Thyroid gland (tissue), 4 donors: ENCODE data around the gene SGSH. TPM values are rescaled to one million over a fixed set of nuclear protein-coding genes. Genes with fewer than 3 reads are reported as not detected.
"Not testable (repeated sequence)": the region's sequence is repeated elsewhere in the genome, so short reads cannot be mapped to it uniquely, and the experiment has no call there.

Experiments
- DNase-seq, 2 donors: peaks; one replicate each; pipeline ENCODE4 v3.0.0-alpha.2; 2019
- H3K27ac ChIP-seq, 3 donors: fragments of 200-600 bp; sonication (generic); 1 replicate in 2 of 3; 2 replicates in 1 of 3; pipeline ENCODE4 v1.5.1; 2016 to 2019; ENCODE audit warnings: mild to moderate bottlenecking in 1 of 3, moderate library complexity in 1 of 3
- H3K27me3 ChIP-seq: fragments of 200-600 bp; sonication (generic); one replicate; pipeline ENCODE4 v1.5.1; 2019
- H3K36me3 ChIP-seq, 2 donors: fragments of 200-600 bp; sonication (generic); one replicate each; pipeline ENCODE4 v1.5.1; 2016 to 2019
- H3K4me1 ChIP-seq, 2 donors: fragments of 200-600 bp; sonication (generic); one replicate each; pipeline ENCODE4 v1.5.1; 2017 to 2019
- H3K4me3 ChIP-seq, 3 donors: fragments of 200-600 bp; sonication (generic); replicated peaks in 1 of 3; 1 replicate in 2 of 3; 2 replicates in 1 of 3; pipeline ENCODE4 v1.5.1; 2016; ENCODE audit warnings: mild to moderate bottlenecking in 1 of 3
- H3K9me3 ChIP-seq: fragments of 200-600 bp; sonication (generic); one replicate; pipeline ENCODE4 v1.5.1; 2017
- POLR2A ChIP-seq, 2 donors: fragments of 450-650 bp; IDR thresholded peaks; one replicate each; pipeline ENCODE4 v1.6.1; 2017; ENCODE audit warnings: antibody characterized with exemption in 2 of 2, mild to moderate bottlenecking in 2 of 2, moderate library complexity in 1 of 2
- WGBS, 2 donors: methylation state at CpG; one replicate each; pipeline ENCODE4 v1.1.5; 2017; 5-methylcytosine and 5-hydroxymethylcytosine counted together
- intact Hi-C: fragments of 100-400 bp; cut with DNase I; formaldehyde crosslinking; loops from one replicate; pipeline ENCODE4 v1.15.1; 2023
- total RNA-seq, 4 donors: library from RNA; depleted of rRNA; stranded (reverse); fragments of >200 nt; gene quantifications; one replicate each; pipeline ENCODE4 v1.2.3, GENCODE V29; 2016
- TF ChIP-seq, protein P1 (sequence below), 6 experiments: fragments of 200-600 bp in 3 of 6; fragments of 450-650 bp in 3 of 6; sonication (generic) in 3 of 6; IDR thresholded peaks; one replicate each; pipeline ENCODE4 v1.5.1; 2016 to 2019; ENCODE audit warnings: antibody characterized with exemption in 6 of 6, mild to moderate bottlenecking in 2 of 6, inconsistent platforms in 1 of 6, moderate library complexity in 1 of 6

Gene SGSH
- total RNA-seq, 4 donors from 2014 or later: 31.8 to 48.5 (median 38.2) TPM

DNA sequence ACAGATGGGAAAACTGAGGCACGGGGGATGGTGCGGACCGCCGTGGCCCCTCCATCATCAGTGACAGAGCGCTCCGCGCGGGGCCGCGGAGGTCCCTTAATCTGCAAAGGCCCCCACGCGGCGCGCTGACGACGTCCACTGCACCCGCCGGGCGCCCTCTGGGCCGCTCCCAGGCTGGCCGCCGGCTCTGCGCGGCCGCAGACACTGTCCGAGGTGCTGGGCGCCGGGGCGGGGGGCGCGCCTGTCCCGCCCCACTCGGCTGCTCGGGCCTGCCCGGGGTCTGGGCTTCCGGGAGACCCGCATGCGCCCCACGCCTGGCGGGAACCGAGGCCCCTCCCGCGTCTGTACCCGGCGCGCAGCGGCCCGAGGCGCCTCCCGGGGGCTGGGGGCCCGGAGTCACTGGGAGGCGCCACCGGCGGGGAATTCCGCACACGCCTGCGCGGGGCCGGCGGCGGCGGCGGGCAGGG is 40.0 kb upstream of the SGSH start:
- WGBS, 2 donors: 1 to 6% methylated on average over 9 to 10 of the region's 63 CpGs

DNA sequence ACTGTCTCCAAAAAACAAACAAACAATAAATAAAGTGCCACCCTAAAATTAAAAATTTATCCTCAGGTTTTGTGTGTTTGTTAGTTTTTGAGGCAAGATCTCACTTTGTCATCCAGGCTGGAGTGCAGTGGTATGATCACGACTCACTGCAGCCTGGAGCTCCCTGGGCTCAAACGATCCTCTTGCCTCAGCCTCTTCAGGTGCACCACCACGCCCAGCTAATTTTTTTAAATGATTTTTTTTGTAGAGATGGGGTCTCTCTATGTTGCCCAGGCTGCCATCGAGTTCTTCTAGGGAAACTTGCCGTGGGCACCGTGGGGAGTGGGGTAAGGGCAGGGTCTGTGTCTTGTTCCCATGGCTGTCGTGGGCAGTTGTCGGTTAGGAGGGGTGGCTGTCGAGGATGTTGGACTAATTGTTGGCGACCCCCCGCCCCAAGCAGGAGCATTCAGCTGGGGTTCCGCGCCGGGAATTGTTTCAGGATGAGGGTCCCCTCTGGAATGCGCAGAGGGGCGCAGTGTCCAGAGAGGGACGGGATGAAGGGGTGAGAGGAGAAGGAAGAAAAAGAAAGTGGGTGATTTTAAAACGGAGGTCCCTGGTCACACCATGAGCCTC is 39.4 kb upstream of the SGSH start:
- peak overlapping the region in 2 of 3 donors; percentile 32 to 47 for H3K4me3 ChIP-seq
- H3K36me3 ChIP-seq: peaks cover 0 to 4% of the 10 kb centered on the region in 2 donors
- peaks cover 35 to 60% of the 10 kb centered on the region in 2 donors for H3K4me1 ChIP-seq
- no peaks in the 10 kb centered on the region for H3K27me3 ChIP-seq
- no peaks in the 10 kb centered on the region for H3K9me3 ChIP-seq
- DNase-seq: peak; percentile 33 to 39
- TF ChIP-seq, protein P1, sequence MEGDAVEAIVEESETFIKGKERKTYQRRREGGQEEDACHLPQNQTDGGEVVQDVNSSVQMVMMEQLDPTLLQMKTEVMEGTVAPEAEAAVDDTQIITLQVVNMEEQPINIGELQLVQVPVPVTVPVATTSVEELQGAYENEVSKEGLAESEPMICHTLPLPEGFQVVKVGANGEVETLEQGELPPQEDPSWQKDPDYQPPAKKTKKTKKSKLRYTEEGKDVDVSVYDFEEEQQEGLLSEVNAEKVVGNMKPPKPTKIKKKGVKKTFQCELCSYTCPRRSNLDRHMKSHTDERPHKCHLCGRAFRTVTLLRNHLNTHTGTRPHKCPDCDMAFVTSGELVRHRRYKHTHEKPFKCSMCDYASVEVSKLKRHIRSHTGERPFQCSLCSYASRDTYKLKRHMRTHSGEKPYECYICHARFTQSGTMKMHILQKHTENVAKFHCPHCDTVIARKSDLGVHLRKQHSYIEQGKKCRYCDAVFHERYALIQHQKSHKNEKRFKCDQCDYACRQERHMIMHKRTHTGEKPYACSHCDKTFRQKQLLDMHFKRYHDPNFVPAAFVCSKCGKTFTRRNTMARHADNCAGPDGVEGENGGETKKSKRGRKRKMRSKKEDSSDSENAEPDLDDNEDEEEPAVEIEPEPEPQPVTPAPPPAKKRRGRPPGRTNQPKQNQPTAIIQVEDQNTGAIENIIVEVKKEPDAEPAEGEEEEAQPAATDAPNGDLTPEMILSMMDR (IDR thresholded peaks at IDR 0.05): no peak
- TF ChIP-seq POLR2A (IDR thresholded peaks at IDR 0.05): no peak
- H3K27ac ChIP-seq: peak overlapping the region; percentile 67 to 94 (median 92)
- 51 to 54% methylated on average over 18 of the region's 18 CpGs for WGBS, 2 donors
- intact Hi-C loops: loop anchor here (5.0 kb wide), 1 partner anchor 37 kb away; the partner anchor contains the start of genes SGSH and SLC26A11

More for the DNA sequence above, 40.0 kb upstream of the SGSH start:
- intact Hi-C loops: loop anchor here (5.0 kb wide), 1 partner anchor 38 kb away; the partner anchor contains the start of genes SGSH and SLC26A11
- TF ChIP-seq, protein P1 (IDR thresholded peaks at IDR 0.05): no peak
- peak; percentile 8 to 70 for TF ChIP-seq POLR2A (IDR thresholded peaks at IDR 0.05)
- H3K4me1 ChIP-seq: peaks cover 32 to 58% of the 10 kb centered on the region in 2 donors
- peak overlapping the region; percentile 67 to 94 (median 92) for H3K27ac ChIP-seq
- H3K27me3 ChIP-seq: no peaks in the 10 kb centered on the region
- H3K9me3 ChIP-seq: no peaks in the 10 kb centered on the region
- H3K36me3 ChIP-seq: peaks cover 0 to 4% of the 10 kb centered on the region in 2 donors
- peak; percentile 84 to 85 for DNase-seq
- peak overlapping the region in 2 of 3 donors; percentile 32 to 47 for H3K4me3 ChIP-seq

DNA sequence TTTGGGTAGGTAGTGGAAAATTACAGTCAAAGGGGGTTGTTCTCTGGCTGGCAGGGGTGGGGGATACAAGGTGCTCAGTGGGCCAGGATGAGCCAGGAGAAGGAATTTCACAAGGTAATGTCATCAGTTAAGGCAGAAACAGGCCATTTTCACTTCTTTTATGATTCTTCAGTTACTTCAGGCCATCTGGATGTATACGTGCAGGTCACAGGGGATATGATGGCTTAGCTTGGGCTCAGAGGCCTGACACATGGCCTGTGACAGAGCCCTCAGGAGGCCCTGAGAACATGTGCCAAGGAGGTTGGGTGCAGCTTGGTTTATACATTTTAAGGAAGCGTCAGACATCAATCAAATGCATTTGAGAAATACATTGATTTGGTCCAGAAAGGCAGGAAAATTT is 38.2 kb upstream of the SGSH start:
- H3K27ac ChIP-seq: peak overlapping the region in 2 of 3 donors; percentile 48 to 94

DNA sequence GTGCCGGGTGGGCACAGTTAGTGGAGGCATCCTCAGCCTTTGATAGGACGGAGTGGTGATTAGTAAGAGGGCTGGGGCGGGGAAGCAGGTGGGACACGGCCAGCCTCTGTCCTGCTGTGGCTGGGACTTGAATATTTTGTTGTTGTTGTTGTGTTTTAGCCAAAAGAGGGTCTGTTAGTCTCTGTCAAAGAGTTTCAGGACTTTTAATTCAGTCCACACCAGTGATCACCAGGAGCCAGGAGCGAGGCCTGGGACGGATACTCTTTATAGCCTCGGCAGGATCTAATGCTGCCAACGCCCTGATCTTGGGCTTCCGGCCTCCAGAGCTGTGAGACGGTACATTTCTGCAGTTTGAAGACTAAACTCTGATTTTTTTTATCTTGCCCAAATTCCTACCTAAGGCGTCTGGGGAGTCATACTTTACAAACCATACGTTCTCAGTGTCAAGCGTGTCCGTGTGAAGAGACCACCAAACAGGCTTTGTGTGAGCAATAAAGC is 37.6 kb upstream of the SGSH start:
- Histone ChIP-seq H3K9me3 (no peaks in the 10 kb centered on the region), H3K4me3 (no peak overlapping the region), H3K4me1 (peaks cover 43 to 63% of the 10 kb centered on the region in 2 donors), H3K27me3 (no peaks in the 10 kb centered on the region), H3K36me3 (no peaks in the 10 kb centered on the region), H3K27ac (peak overlapping the region in 2 of 3 donors; percentile 48 to 94)
- 77 to 92% methylated on average over 14 of the region's 14 CpGs for WGBS, 2 donors
- TF ChIP-seq, protein P1 (IDR thresholded peaks at IDR 0.05): no peak
- no peak for TF ChIP-seq POLR2A (IDR thresholded peaks at IDR 0.05)
- no peak for DNase-seq
- intact Hi-C loops: no loop called here

More for the DNA sequence above, 38.2 kb upstream of the SGSH start:
- intact Hi-C loops, H3K4me3 ChIP-seq, H3K9me3 ChIP-seq, H3K36me3 ChIP-seq, DNase-seq, H3K27me3 ChIP-seq: not testable (repeated sequence)
- H3K4me1 ChIP-seq: peaks cover 44 to 62% of the 10 kb centered on the region in 2 donors
- WGBS, 2 donors: 90 to 93% methylated on average over 2 of the region's 2 CpGs

DNA sequence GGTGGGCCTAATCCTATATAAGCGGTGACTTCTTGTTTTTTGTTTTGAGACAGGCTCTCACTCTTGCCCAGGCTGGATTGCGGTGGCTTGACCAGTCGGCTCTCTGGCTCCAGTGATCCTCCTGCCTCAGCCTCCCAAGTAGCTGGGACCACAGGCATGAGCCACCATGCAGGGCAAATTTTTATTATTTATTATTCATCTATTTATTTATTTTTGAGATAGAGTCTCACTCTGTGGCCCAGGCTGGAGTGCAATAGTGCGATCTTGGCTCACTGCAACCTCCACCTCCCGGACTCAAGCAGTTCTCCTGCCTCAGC is 35.9 kb upstream of the SGSH start:
- no peak for TF ChIP-seq POLR2A (IDR thresholded peaks at IDR 0.05)
- TF ChIP-seq, protein P1 (IDR thresholded peaks at IDR 0.05): no peak
- peak overlapping the region; percentile 84 to 94 (median 89) for H3K27ac ChIP-seq
- 94 to 99% methylated on average over 5 of the region's 5 CpGs for WGBS, 2 donors
- no peaks in the 10 kb centered on the region for H3K9me3 ChIP-seq
- H3K4me1 ChIP-seq: peaks cover 38 to 55% of the 10 kb centered on the region in 2 donors
- intact Hi-C loops: no loop called here
- H3K27me3 ChIP-seq: no peaks in the 10 kb centered on the region
- peaks cover 0 to 5% of the 10 kb centered on the region in 2 donors for H3K36me3 ChIP-seq
- no peak overlapping the region for H3K4me3 ChIP-seq
- DNase-seq: no peak
